ENCODE data around the gene SNRPB. TPM values are rescaled to one million over a fixed set of nuclear protein-coding genes. Genes with fewer than 3 reads are reported as not detected.

SNRPB gene
- total and polyA plus RNA-seq, 10 donors: 102 to 262 (median 152) TPM

- 87 to 100% (median 93%) methylated on average over 3 of the region's 3 CpGs for WGBS, 5 donors
- Histone ChIP-seq H3K27ac (no peak overlapping the region), H3K4me3 (no peak overlapping the region), H3K4me1 (peaks cover 0 to 12% (median 3%) of the 10 kb centered on the region in 6 donors), H3K36me3 (peaks cover 7 to 98% (median 82%) of the 10 kb centered on the region in 6 donors), H3K27me3 (replicated peaks in 1 of 7) (no peaks in the 10 kb centered on the region), H3K9me3 (no peaks in the 10 kb centered on the region)
- TF ChIP-seq CTCF (IDR thresholded peaks at IDR 0.05 in 8 of 11, conservative IDR thresholded peaks at IDR 0.05 in 3 of 11): no peak
- peak in 1 of 3 donors; percentile 19 for TF ChIP-seq POLR2AphosphoS5 (IDR thresholded peaks at IDR 0.05)
- TF ChIP-seq POLR2A (IDR thresholded peaks at IDR 0.05): no peak
- intact Hi-C loops (cut with DNase I; ENCODE audit: low total_unique reads): no loop called here
- no peak for DNase-seq
Measured at GRCh38 chr20:2462484-2462883, 8.1 kb downstream of the SNRPB start.

GRCh38 chr20:2460752-2461424 lies 9.7 kb downstream of the SNRPB start:
- no peaks in the 10 kb centered on the region for H3K9me3 ChIP-seq
- TF ChIP-seq CTCF (IDR thresholded peaks at IDR 0.05 in 8 of 11, conservative IDR thresholded peaks at IDR 0.05 in 3 of 11) (no peak), POLR2A (IDR thresholded peaks at IDR 0.05) (no peak), POLR2AphosphoS5 (IDR thresholded peaks at IDR 0.05) (no peak)
- DNase-seq: no peak
- no peak overlapping the region for H3K4me3 ChIP-seq
- H3K27me3 ChIP-seq (replicated peaks in 1 of 7): no peaks in the 10 kb centered on the region
- H3K27ac ChIP-seq: no peak overlapping the region
- intact Hi-C loops (cut with DNase I; ENCODE audit: low total_unique reads): no loop called here
- H3K4me1 ChIP-seq: no peaks in the 10 kb centered on the region
- H3K36me3 ChIP-seq: peaks cover 7 to 87% (median 66%) of the 10 kb centered on the region in 6 donors
- 89 to 96% (median 93%) methylated on average over 4 of the region's 4 CpGs for WGBS, 5 donors

- H3K36me3 ChIP-seq: peaks cover 7 to 80% (median 59%) of the 10 kb centered on the region in 6 donors
- no peaks in the 10 kb centered on the region for H3K4me1 ChIP-seq
- intact Hi-C loops (cut with DNase I; ENCODE audit: low total_unique reads): no loop called here
- WGBS, 5 donors: 53 to 86% (median 69%) methylated on average over 1 of the region's 1 CpG
- H3K4me3 ChIP-seq: no peak overlapping the region
- H3K9me3 ChIP-seq: no peaks in the 10 kb centered on the region
- TF ChIP-seq POLR2AphosphoS5 (IDR thresholded peaks at IDR 0.05): no peak
- no peaks in the 10 kb centered on the region for H3K27me3 ChIP-seq (replicated peaks in 1 of 7)
- no peak overlapping the region for H3K27ac ChIP-seq
- no peak for DNase-seq
Measured at GRCh38 chr20:2459981-2460751, 10.4 kb downstream of the SNRPB start.

- TF ChIP-seq POLR2AphosphoS5 (IDR thresholded peaks at IDR 0.05) (peak in 1 of 3 donors; percentile 42), CTCF (IDR thresholded peaks at IDR 0.05 in 8 of 11, conservative IDR thresholded peaks at IDR 0.05 in 3 of 11) (no peak), POLR2A (IDR thresholded peaks at IDR 0.05) (no peak)
- intact Hi-C loops (cut with DNase I; ENCODE audit: low total_unique reads): no loop called here
- H3K4me1 ChIP-seq: peaks cover 0 to 6% (median 0%) of the 10 kb centered on the region in 6 donors
- no peak overlapping the region for H3K27ac ChIP-seq
- WGBS, 5 donors: 84 to 94% (median 92%) methylated on average over 3 of the region's 3 CpGs
- DNase-seq: no peak
- H3K9me3 ChIP-seq: no peaks in the 10 kb centered on the region
- no peak overlapping the region for H3K4me3 ChIP-seq
- peaks cover 5 to 69% (median 48%) of the 10 kb centered on the region in 6 donors for H3K36me3 ChIP-seq
- H3K27me3 ChIP-seq (replicated peaks in 1 of 7): no peaks in the 10 kb centered on the region
Measured at GRCh38 chr20:2458919-2459499, 11.6 kb downstream of the SNRPB start.

Data from spleen (tissue), 11 donors.